ENCODE measurements around the gene POMP.
"Not testable (repeated sequence)": the region's sequence is repeated elsewhere in the genome, so short reads cannot be mapped to it uniquely, and the experiment has no call there.

Gene POMP

DNA sequence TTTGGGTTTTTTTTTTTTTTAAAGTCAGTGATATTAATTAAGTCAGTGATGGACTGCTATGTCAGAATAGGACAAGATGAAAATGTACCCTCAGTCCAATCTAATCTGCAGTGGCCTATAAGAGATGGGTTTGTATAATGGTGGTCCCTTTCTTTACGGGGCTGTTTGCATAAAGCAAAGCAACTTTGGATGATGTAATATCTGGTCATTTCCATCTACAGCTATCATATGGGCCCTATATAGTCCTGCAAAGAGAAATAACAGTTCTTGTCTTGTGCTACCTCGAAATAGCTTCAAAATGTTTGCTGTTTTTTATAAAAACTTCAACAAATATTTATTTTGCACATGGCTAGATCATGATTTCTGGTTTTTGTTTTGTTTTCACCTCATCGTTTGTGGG, 20.2 kb upstream of the POMP start:
- no peak for DNase-seq

DNA sequence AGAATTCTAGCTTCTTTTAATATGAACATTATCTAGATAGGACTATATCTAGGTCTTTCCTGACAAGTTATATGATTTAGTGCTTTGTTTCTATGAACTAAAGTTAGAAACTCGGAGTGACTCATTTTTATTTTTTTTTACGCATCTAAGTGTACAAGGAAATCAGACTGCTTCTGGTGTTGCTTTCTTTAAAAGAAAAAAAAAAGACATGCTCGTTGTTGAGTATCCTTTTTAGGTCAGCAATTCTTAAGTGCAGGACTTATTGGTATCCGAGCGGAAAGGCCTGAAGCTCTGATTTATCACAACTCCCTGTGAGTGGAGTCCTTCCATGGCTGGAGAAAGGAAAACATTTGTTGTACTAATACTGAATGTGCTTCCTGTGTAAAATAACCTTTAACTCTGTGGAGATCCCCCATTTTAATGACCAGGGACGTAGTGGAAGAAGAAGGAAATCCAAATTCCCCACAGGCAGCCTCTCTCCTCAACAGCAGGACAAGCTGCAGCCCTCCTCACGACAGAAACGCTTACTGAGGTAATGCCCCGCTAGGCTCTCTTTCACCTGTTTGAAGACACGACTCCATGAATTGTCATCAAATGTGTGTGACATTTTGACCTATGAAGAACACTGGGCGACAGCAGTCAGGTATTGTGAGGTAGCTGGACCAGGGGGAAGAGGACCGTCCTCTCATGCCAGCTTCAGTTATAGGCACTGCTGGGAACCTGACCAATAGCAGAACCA, 17.9 kb upstream of the POMP start:
- no peak for DNase-seq

DNA sequence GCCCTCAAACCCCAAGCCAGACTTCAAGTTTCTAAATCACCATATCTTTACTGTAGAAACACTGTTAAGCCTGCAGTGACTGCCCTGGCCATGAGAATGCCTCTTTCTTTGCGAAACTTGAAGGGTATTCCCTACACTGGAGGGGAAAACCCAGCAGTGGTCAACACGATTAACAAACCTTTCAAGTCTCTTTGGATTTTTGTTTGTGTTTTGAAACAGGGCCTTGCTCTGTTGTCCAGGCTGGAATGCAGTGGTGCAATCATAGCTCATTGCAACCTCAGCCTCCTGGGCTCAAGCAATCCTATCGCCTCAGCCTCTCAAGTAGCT, 17.4 kb upstream of the POMP start:
- DNase-seq = no peak

DNA sequence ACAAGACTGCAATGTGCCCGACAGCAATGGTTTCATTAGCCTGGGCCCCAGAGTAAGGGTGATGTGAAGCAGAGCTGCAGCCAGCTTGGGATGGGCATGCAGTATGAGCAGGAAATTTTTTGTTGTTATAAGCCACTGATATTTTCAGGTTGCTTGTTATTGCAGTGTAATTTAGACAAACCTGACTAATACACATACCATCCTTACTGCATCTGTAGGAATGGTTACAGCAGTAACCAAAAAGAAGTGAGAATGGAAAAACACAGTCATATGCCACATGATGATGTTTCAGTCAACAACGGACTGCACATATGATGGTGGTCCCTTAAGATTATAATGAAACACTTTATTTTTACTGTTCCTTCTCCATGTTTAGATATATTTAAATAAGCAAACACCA, 8.6 kb upstream of the POMP start:
- no peak for DNase-seq

DNA sequence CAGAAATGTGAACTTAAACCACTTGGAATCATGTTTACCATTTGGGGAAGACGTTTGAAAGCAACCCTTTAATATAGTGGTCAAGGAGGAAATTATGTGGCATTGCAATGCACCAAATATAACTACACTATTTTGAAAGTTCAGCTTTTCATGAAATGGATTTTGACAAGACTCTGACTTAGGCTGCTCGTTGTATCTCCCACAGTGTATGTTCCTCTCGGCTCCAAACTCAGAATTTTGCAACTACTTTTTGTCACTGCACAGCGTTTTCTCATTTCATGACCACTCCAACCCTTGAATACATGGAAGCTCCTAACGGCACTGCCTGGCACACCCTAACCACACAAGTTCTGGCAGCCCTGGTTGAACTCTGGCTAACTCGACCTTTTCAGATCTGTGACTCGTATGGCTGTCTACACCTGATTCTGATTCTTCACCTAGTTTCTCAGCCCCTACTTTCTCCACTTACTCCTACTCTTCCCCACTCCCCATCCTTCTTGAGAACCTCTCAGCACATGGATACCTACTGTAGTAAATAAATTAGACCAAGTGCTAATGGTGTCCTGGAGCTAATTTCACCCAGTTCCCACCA, 7.0 kb upstream of the POMP start:
- DNase-seq = no peak

DNA sequence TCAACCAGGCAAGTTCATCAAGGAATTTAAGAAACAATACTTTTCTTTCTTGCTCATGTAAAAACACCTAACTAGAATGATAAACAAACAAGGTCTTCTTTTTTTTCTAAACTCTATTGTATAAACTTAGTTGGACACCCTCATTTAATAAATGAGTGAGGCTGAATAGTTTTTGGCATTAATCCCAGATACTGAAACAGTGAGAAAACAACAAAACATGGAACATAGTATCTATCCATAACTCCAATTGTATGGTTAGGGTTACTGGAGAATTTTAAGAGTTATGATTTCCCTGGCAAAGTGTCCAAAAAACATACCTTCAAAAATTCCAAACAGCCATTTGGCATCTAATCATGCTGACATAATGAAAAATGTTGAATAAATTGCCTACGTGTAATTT, 5.8 kb upstream of the POMP start:
- no peak for DNase-seq

DNA sequence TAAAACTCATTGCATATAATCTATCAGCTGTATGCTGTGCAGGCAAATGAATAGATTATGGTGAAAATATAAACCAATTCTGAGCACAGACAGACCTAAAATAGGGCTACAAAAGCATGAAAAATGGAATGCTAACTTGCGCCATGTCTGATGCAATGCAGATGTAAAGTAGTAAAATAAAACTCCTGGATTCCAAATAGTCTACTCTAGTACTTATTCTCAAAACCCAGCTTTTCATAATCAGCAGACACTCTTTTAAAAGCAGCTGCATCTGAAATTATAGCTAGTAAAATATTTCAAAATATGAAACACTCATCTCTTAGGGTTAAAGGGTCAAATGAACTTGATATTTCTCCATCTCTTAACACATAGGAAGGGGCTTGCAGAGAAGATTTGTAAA, 4.7 kb upstream of the POMP start:
- no peak for DNase-seq

DNA sequence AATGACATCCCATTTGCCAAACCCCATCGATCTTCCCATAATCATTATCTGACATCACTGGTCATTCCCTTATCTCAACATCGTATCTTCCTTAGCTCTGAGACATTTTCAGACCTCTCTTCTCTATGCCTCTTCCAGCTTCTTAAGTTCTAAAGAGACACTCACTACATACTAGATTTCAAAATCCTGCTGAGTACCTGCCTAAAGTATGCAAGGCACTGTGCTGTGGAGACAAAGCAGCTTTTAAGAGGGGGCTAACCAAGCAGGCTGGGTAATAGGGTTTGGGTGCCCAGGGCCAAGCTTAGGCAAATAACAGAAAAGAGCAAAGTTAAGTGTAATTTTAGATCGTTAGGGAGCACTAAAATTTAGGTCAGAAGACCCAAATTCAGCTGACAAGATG, 3.4 kb upstream of the POMP start:
- no peak for DNase-seq

DNA sequence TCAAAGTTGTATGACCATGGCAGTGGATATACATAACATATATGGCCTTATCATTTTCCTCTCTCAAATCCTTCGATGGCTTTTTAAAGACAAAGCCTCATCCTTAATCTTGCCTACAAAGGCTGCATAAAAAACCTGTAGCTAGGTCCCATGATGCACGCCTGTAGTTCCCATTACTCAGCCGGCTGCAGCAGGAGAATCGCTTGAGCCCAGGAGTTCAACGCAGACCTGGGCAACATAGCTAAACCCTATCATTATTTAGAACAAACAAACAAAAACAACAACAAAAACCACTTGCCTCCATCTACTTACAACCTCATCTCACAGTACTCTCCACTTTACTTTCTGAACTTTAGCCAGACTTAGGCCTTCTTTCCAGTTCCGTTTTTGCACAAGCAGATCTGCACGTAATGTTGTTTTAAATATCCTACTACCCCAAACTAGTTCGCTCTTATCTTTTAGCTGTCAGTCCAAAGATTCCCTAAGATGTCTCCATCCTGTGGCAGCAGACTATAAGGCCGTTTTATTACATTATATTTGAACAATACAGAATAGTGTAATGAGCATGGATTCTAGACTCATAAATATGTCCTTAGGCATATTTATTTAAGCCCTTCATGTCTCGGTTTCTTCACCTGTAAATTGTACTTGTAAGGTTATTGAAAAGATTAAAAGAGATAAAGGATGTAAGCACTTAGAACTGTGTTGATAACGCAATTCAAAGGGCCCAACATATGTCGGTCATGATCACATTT, 969 bp upstream of the POMP start:
- DNase-seq = no peak

DNA sequence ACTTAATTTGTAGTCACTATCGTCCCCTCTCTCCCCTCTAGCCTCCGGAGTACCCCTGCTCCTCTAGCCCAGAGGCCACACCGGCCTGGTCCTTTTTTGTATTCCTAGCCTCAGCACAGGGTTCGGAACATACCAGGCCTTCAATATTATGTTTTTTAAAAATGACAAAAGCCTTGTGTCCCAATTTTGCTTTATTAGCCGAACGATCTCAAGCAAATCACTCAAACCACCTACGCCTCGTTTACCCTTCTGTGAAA, 463 bp upstream of the POMP start:
- no peak for DNase-seq

DNA sequence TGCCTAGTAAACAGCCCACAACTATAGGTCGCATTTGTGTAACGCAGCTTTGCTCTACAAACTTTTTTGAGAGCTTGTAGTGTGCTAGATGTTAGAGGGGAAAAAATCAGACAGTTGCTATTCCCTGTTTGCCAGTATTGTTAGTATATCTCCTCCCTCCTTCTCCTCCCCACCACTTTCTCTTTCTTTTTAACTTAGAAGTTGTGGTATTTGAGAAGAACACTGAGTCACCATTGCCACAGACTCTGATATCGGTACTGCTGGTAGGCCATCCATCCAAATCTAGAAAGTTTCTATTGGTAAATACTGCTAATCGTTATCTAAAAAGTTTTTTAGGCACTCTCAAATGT, 666 bp downstream of the POMP start:
- DNase-seq = no peak

DNA sequence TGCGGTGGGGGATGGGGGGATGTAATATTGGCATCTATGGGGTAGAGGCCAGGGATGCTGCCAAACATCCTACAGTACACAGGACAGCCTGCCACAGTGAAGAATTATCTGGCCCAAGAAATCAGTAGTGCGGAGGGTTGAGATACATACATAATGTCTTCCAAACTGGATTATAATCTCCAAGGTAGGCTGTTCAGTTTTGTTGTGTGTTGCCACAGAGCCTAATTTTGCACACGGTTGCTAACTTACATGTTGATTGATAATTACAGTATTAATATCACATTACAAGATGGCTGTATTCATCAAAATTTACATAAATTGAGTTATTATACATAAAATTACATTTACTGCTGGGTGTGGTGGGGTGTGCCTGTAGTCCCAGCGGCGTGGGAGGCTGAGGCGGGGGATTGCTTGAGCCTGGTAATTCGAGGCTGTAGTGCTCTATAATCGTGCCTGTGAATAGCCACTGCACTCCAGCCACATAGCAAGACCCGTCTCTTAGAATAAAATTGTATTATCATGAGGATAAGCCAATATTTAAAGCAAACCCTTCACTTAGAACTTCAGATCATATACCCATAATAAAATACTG, 8.1 kb downstream of the POMP start:
- no peak for DNase-seq

DNA sequence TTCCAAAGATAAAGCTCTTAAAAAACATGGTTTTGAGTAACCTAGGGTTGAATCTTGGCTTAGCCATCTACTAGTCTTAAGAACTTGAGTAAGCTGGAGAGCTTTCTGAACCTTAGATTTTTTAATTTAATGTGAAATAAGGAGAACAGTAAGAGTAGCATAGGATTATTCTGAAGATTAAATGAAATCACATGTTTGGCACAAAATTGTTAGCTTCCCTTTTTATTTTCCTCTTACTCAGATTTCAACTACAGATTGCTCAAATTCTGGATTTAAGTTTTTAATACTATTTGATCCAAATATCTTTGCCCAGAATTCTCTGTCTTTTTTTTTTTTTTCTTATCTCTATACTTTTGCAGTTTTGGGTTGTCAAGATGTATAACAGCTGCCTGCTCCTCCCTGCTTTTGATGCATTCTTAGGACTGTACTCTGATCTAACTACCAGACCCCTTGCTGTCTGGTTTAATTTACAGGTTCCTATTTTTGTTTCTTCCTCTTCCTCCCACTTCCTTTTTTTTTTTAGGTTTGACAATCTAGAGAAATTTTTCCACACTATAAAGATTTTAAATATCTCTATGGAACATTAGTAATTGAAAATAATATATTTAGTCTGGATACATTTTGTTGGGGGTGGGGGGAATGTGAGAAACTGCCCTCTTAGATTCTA, 12.3 kb downstream of the POMP start:
- no peak for DNase-seq

DNA sequence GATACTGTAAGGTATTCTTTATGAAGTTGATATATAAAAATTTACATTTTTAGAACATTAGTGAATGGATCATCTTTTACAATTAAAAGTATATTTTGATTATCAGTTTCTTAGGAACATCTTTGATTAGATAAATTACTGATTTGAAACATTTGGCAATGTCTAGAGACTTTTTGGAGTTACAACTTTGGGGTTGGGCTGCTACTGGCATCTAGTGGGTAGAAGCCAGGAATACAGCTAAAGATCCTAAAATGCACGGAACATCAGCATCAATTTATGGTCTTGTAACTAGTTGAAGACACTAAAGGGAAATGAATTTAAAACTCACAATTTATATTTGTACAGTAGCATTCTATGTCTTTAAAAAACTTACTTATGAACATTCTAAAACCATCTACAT, 19.9 kb downstream of the POMP start:
- no peak for DNase-seq

DNA sequence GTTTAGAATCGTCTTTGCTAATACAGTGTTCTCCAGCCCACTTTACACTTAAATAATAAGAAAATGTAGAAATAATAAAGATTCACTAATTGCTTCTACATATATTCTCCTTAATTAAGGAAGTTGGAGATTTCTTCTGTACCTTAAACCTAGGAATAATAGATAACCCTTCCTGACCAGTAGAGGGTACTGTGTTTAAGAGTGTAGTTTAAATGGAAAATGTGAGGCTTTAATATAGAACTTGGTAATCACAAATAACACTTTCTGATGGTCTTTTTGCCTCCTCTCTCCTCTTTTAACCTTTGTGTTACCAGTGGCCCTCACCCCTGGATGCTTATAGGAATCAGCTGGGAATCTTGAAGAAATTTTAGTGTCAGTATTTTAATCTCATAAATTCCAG, 20.7 kb downstream of the POMP start:
- no peak for DNase-seq

DNA sequence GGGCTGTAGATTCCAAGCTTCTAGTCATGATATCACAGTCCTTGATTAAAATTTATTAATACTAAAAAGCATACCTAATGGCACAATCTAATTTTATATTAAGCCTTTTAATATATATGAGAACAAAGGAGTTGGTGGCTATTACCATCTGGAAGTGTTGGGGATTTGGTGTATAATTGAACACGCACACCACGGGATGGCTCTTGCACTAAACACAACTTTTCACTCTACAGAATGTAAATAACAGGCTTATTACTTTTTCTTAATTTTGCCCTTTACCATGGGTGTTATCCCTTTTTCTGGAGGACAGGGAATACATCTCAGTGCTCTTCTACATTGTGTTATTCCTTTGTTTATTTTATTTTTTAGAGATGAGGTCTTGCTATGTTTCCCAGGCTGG, 21.6 kb downstream of the POMP start:
- DNase-seq = no peak

DNA sequence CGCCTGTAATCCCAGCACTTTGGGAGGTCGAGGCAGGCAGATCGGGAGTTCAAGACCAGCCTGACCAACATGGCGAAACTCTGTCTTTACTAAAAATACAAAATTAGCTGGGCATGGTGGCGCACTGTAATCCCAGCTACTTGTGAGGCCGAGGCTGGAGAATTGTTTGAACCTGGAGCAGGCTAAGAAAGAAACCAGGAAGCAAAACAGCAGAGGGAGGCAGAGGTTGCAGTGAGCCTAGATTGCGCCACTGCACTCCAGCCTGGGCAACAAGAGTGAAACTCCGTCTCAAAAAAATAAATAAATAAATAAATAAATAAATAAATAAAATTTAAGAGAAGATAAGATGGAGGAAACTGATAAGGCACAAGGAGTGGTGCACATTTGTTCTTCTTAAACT, 24.2 kb downstream of the POMP start:
- not testable (repeated sequence) for DNase-seq

DNA sequence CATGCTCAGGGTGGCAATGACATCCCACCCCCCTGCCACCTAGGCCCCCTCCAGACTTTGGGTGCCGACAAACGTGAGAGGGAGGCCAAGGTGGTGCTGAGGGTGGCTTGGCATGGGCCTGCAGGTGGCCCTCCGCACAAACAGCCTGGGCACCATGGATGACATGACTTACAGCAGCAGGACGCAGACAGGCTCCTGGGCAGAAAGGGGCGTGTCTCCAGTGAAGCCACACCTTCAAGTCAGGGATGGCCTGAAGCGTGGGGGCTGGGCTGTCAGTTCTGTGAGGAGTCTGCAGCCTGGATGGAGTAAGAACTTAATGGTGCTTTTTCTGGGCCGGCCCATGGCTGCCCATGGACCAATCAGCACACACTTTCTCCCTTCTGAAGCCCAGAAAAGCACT, 25.3 kb downstream of the POMP start:
- no peak for DNase-seq

DNA sequence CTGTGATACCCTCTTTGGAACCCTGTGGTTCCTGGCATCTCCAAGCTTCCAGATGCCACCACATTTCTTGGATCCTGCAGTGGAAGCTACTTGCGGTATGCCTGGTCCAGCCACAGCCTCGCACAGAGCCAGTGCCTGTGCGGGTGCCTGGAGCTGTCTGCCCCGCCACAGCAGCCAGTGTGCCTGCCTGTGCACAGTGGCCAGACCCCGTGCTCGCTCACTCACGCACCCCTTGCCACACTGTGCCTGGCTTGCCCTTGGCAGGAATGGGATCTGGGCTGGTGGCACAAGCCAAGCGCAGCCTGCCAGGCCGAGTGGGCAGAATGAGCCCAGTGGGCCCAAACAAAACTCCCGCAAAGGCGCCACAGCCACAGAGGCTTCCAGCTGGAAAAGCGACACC, 26.2 kb downstream of the POMP start:
- no peak for DNase-seq

DNA sequence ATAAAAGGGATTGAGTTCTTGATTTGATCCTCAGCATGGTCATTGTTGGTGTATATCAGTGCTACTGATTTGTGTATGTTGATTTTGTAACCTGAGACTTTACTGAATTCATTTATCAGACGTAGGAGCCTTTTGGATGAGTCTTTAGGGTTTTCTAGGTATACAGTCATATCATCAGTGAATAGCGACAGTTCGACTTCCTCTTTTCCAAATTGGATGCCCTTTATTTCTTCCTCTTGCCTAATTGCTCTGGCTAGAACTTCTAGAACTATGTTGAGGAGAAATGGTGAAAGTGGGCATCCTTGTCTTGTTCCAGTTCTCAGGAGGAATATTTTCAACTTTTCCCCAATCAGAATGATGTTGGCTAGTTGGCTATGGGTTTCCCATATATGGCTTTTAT, 27.0 kb downstream of the POMP start:
- DNase-seq = no peak

DNA sequence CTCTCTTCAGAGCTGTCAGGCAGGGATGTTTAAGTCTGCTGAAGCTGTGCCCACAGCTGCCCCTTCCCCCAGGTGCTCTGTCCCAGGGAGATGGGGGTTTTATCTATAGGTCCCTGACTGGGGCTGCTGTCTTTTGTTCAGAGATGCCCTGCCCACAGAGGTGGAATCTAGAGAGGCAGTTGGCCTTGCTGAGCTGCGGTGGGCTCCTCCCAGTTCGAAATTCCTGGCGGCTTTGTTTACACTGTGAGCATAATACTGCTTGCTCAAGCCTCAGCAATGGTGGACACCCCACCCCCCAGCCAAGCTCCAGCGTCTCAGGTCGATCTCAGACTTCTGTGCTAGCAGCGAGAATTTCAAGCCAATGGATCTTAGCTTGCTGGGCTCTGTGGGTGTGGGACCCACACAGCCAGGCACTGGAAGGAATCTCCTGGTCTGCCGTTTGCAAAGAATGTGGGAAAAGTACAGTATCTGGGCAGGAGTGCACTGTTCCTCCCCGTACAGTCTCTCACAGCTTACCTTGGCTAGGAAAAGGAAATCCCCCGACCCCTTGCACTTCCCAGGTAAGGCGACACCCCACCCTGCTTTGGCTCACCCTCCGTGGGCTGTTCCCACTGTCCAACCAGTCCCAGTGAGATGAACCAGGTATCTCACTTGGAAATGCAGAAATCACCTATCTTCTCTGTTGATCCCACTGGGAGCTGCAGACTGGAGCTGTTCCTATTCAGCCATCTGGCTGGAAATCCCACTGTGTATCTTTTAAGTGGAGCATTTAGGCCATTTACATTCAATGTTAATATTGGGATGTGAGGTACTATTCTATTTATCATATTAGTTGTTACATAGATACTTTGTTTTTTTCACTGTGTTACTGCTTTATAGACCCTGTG, 34.9 kb downstream of the POMP start:
- not testable (repeated sequence) for DNase-seq

DNA sequence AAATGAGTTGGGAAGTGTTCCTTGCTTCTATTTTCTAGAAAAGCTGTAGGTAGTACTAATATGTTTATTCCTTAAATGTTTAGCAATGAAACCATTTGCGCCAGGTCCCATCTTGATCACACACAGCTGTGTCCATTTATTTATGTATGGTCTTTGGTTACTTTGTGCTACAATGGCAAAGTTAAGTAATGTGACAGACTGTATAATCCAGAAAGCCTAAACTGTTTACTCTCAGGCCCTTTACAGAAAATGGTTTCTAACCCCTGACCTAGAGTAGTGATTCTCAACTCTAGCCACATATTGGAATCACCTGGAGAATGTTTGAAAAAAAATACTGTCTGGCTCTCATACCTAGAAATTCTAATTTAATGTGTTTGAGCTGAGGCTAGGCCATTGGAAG, 38.5 kb downstream of the POMP start:
- no peak for DNase-seq

DNA sequence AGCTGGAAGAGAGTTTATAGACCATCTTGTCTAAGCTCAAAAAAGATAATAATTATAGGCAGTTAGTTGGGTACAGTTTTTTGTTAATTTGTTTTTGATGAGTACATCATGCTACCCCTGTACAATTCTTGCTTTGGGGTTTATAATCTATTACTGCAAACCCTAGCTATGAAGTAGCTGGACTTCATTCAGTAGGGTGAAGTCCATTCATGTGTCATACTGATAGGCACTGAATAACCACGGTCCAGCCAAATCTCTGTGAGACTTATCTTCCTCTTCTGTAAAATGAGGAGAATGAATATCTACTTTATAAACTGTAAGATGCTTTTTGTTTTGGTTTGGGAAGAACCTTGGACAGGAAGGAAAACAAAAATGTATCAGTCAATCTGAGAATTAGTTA, 40.3 kb downstream of the POMP start:
- DNase-seq = no peak

All from CD4-positive, alpha-beta T cell treated with Interferon gamma for 1 hour (primary cell).